Caco-2 (cell line): Measurements from ENCODE around the gene PRG3. TPM values are rescaled to one million over a fixed set of nuclear protein-coding genes. Genes with fewer than 3 reads are reported as not detected.

ENCODE experiments used
- BruUV-seq: library from RNA; stranded (reverse); fragments of 400-500 nt; replicated peaks from 2 replicates; lab custom pipeline; 2021; lab: Mats Ljungman, UMichigan
- CTCF ChIA-PET: fragments of 300-600 bp; sonication (Branson Sonifier 250); formaldehyde crosslinking; loops from one replicate; lab custom pipeline; 2022; ENCODE audit warnings: antibody characterized with exemption; lab: Charles Lee
- POLR2A ChIA-PET: fragments of 300-600 bp; sonication (Branson Sonifier 250); formaldehyde crosslinking; loops from one replicate; lab custom pipeline; 2022; ENCODE audit warnings: antibody characterized with exemption; lab: Charles Lee
- DNase-seq, 2 experiments: peaks; one replicate each; pipeline versions ENCODE4 v3.0.0 to v3.0.0-alpha.2; 2020 to 2022
- H3K27me3 ChIP-seq: replicated peaks from 2 replicates; pipeline ENCODE4 v1.6.0; 2011; ENCODE audit warnings: low read length; ENCODE audit not compliant: control insufficient read depth, insufficient read depth
- H3K36me3 ChIP-seq: 2 replicates; pipeline ENCODE4 v1.5.1; 2011; ENCODE audit warnings: low read length; ENCODE audit not compliant: control insufficient read depth, insufficient read depth
- H3K4me1 ChIP-seq: fragments of 250-450 bp; sonication (Bioruptor Pico); 2 replicates; pipeline ENCODE4 v1.5.1; 2020; ENCODE audit warnings: mild to moderate bottlenecking
- H3K4me3 ChIP-seq: 2 replicates; pipeline ENCODE4 v1.5.1; 2011; ENCODE audit warnings: low read depth, mild to moderate bottlenecking, control low read depth, low read length
- H3K9me3 ChIP-seq: fragments of 250-450 bp; sonication (Bioruptor Pico); 2 replicates; pipeline ENCODE4 v1.5.1; 2020; ENCODE audit warnings: mild to moderate bottlenecking, moderate library complexity
- H3K27ac Mint-ChIP-seq: one replicate; pipeline ENCODE4 v1.8.0; 2022; ENCODE audit warnings: mixed read lengths; ENCODE audit not compliant: unreplicated experiment
- H3K27me3 Mint-ChIP-seq: one replicate; pipeline ENCODE4 v1.8.0; 2022; ENCODE audit warnings: mixed read lengths; ENCODE audit not compliant: insufficient read depth, unreplicated experiment
- H3K36me3 Mint-ChIP-seq: one replicate; pipeline ENCODE4 v1.8.0; 2022; ENCODE audit warnings: mild to moderate bottlenecking, mixed read lengths; ENCODE audit not compliant: insufficient read depth, unreplicated experiment
- H3K4me1 Mint-ChIP-seq: one replicate; pipeline ENCODE4 v1.8.0; 2022; ENCODE audit warnings: low read depth, mixed read lengths; ENCODE audit not compliant: unreplicated experiment
- H3K4me3 Mint-ChIP-seq: one replicate; pipeline ENCODE4 v1.8.0; 2022; ENCODE audit warnings: mild to moderate bottlenecking, moderate library complexity, mixed read lengths; ENCODE audit not compliant: unreplicated experiment
- H3K9me3 Mint-ChIP-seq: one replicate; pipeline ENCODE4 v1.8.0; 2022; ENCODE audit warnings: mixed read lengths; ENCODE audit not compliant: unreplicated experiment
- intact Hi-C: fragments of 100-400 bp; cut with micrococcal nuclease; formaldehyde crosslinking; loops from one replicate; pipeline ENCODE4 v1.10.0; 2022; ENCODE audit not compliant: unreplicated experiment
- total RNA-seq: library from RNA; stranded (reverse); gene quantifications from 2 replicates; pipeline ENCODE4 v1.2.3, GENCODE V29; 2022
- TF ChIP-seq, protein P1 (sequence below), 2 experiments: fragments of 200-600 bp in 1 of 2; IDR thresholded peaks; 1 replicate in 1 of 2; 2 replicates in 1 of 2; pipeline versions ENCODE4 v1.5.1 to v1.8.0; 2011 to 2022; ENCODE audit warnings: antibody characterized with exemption in 1 of 2, control low read depth in 1 of 2, inconsistent platforms in 1 of 2, low read depth in 1 of 2, low read length in 1 of 2, mild to moderate bottlenecking in 1 of 2, moderate library complexity in 1 of 2; ENCODE audit not compliant: insufficient read depth in 1 of 2, severe bottlenecking in 1 of 2, unreplicated experiment in 1 of 2

The PRG3 gene
- total RNA-seq, 1 experiment from 2014 or later: not detected

DNA sequence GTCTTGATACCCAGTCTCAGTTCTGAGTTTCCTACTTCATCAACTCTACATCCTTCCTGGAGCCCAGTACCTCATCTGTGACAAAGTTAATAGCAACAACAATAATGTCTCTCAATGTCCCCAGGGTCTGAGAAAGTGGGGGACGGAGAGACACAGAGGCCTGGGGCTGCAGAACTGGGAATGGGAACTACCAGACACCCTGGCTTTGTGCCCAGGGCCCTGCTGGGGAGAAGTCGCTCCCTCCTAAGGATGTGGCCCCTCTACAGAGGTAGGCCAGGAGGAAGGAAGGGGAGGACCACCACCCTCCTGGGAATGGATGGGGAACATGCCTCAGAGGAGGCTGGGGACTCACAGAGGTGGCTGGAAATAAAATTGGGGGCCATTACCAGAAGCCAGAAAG, 5.5 kb downstream of the PRG3 start:
- ChIA-PET POLR2A (no interaction called here), CTCF (no interaction called here)
- no peak overlapping the region for H3K4me3 Mint-ChIP-seq
- no peaks in the 10 kb centered on the region for H3K9me3 Mint-ChIP-seq
- H3K27ac Mint-ChIP-seq: no peak overlapping the region
- intact Hi-C loops: no loop called here
- H3K4me1 Mint-ChIP-seq: no peaks in the 10 kb centered on the region
- TF ChIP-seq, protein P1, sequence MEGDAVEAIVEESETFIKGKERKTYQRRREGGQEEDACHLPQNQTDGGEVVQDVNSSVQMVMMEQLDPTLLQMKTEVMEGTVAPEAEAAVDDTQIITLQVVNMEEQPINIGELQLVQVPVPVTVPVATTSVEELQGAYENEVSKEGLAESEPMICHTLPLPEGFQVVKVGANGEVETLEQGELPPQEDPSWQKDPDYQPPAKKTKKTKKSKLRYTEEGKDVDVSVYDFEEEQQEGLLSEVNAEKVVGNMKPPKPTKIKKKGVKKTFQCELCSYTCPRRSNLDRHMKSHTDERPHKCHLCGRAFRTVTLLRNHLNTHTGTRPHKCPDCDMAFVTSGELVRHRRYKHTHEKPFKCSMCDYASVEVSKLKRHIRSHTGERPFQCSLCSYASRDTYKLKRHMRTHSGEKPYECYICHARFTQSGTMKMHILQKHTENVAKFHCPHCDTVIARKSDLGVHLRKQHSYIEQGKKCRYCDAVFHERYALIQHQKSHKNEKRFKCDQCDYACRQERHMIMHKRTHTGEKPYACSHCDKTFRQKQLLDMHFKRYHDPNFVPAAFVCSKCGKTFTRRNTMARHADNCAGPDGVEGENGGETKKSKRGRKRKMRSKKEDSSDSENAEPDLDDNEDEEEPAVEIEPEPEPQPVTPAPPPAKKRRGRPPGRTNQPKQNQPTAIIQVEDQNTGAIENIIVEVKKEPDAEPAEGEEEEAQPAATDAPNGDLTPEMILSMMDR (IDR thresholded peaks at IDR 0.05; ENCODE audit: insufficient read depth in 1 of 2, low read depth in 1 of 2, low read length in 1 of 2, severe bottlenecking in 1 of 2, unreplicated experiment in 1 of 2): no peak
- Histone ChIP-seq H3K36me3 (no peaks in the 10 kb centered on the region), H3K9me3 (no peaks in the 10 kb centered on the region), H3K27me3 (no peaks in the 10 kb centered on the region), H3K4me1 (no peaks in the 10 kb centered on the region), H3K4me3 (no peak overlapping the region)
- no peaks in the 10 kb centered on the region for H3K36me3 Mint-ChIP-seq
- no peak for DNase-seq
- peaks cover 6% of the 10 kb centered on the region for H3K27me3 Mint-ChIP-seq
- no TSS peak for BruUV-seq

DNA sequence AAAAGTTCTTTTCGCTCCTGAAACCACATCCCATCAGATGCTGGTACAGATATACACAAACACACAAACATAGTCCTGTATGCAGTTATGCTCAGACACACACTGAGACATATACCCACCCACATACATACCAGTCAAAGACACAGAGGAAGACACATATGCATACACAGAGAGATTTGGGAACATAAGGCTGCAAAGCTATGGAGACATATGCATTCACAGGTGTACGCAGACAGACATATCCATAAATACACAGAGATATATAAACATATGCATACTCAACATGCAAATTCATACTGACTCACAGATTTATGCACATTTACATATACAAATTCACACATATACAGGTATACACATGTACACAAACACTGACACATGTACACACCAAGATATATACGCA, 6.0 kb downstream of the PRG3 start:
- TF ChIP-seq, protein P1 (IDR thresholded peaks at IDR 0.05; ENCODE audit: insufficient read depth in 1 of 2, low read depth in 1 of 2, low read length in 1 of 2, severe bottlenecking in 1 of 2, unreplicated experiment in 1 of 2): no peak
- no peak overlapping the region for H3K27ac Mint-ChIP-seq
- H3K4me3 Mint-ChIP-seq: no peak overlapping the region
- no TSS peak for BruUV-seq
- H3K27me3 Mint-ChIP-seq: peaks cover 3% of the 10 kb centered on the region
- no peak overlapping the region for H3K4me3 ChIP-seq
- no peaks in the 10 kb centered on the region for H3K4me1 ChIP-seq
- H3K9me3 ChIP-seq: no peaks in the 10 kb centered on the region
- intact Hi-C loops: no loop called here
- DNase-seq: no peak
- H3K36me3 ChIP-seq: no peaks in the 10 kb centered on the region
- CTCF ChIA-PET: no interaction called here
- H3K36me3 Mint-ChIP-seq: no peaks in the 10 kb centered on the region
- H3K4me1 Mint-ChIP-seq: no peaks in the 10 kb centered on the region
- no peaks in the 10 kb centered on the region for H3K27me3 ChIP-seq
- no peaks in the 10 kb centered on the region for H3K9me3 Mint-ChIP-seq
- POLR2A ChIA-PET: no interaction called here

DNA sequence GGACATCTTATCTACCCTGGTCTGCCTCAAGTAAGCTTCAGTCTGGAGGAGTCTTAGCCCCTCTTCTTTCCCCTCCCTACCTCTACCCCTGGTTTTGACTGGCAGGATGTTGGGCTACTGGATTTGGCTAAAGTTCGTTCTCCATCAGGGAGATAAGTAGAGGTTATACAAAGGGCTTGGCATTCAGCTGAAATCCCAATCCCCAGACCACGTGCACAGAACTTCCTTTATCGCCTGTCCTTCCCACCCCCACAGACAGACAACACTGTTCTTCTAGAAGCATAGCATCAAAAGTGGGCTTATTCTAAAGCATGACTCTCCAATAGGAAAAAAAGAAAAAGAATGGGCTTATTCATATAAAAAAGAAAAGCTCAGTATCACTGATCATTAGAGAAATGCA, 7.8 kb downstream of the PRG3 start:
- Histone ChIP-seq H3K9me3 (no peaks in the 10 kb centered on the region), H3K4me1 (no peaks in the 10 kb centered on the region), H3K4me3 (no peak overlapping the region), H3K27me3 (no peaks in the 10 kb centered on the region), H3K36me3 (no peaks in the 10 kb centered on the region)
- TF ChIP-seq, protein P1 (IDR thresholded peaks at IDR 0.05; ENCODE audit: insufficient read depth in 1 of 2, low read depth in 1 of 2, low read length in 1 of 2, severe bottlenecking in 1 of 2, unreplicated experiment in 1 of 2): no peak
- Mint-ChIP-seq H3K4me1 (no peaks in the 10 kb centered on the region), H3K27ac (no peak overlapping the region), H3K4me3 (no peak overlapping the region), H3K27me3 (no peaks in the 10 kb centered on the region), H3K9me3 (no peaks in the 10 kb centered on the region), H3K36me3 (no peaks in the 10 kb centered on the region)
- BruUV-seq: no TSS peak
- DNase-seq: no peak
- ChIA-PET CTCF (no interaction called here), POLR2A (no interaction called here)
- intact Hi-C loops: no loop called here
